HG03469 (cell line): ENCODE measurements around the gene C7orf57.
"Not testable (repeated sequence)": the region's sequence is repeated elsewhere in the genome, so short reads cannot be mapped to it uniquely, and the experiment has no call there.

Experiments used
- ATAC-seq: cut with Tn5 transposase; IDR thresholded peaks from one replicate; pipeline ENCODE4 v1.9.1; 2021; ENCODE audit warnings: mild to moderate bottlenecking, moderate library complexity, moderate number of reproducible peaks; ENCODE audit not compliant: unreplicated experiment

Gene C7orf57

GRCh38 chr7:48035301-48035966, at the start of gene C7orf57:
C7orf57 (plus strand) TSS chr7:48035543; CDS start chr7:48036309, 766 bp downstream.
- ATAC-seq, result peak; percentile 98

- ATAC-seq, result peak; percentile 34
These were observed 46.6 kb upstream of the C7orf57 start for GRCh38 chr7:47988496-47989386.

- not testable (repeated sequence) for ATAC-seq
These were observed 45.5 kb upstream of the C7orf57 start for GRCh38 chr7:47989607-47990400.

GRCh38 chr7:47990592-47990991, 44.8 kb upstream of the C7orf57 start:
- ATAC-seq, result no peak

- no peak for ATAC-seq
These were observed 44.1 kb upstream of the C7orf57 start for GRCh38 chr7:47991270-47991669.

- ATAC-seq, result peak; percentile 92
These were observed 43.5 kb upstream of the C7orf57 start for GRCh38 chr7:47991741-47992311.

GRCh38 chr7:47992446-47992845, 42.9 kb upstream of the C7orf57 start:
- no peak for ATAC-seq

GRCh38 chr7:47999413-47999812, 35.9 kb upstream of the C7orf57 start:
- no peak for ATAC-seq

- ATAC-seq, result not testable (repeated sequence)
These were observed 35.2 kb upstream of the C7orf57 start for GRCh38 chr7:48000164-48000563.

- no peak for ATAC-seq
These were observed 31.3 kb upstream of the C7orf57 start for GRCh38 chr7:48004032-48004431.

GRCh38 chr7:48004638-48005037, 30.7 kb upstream of the C7orf57 start:
- no peak for ATAC-seq

- ATAC-seq, result no peak
These were observed 28.5 kb upstream of the C7orf57 start for GRCh38 chr7:48006866-48007265.

- no peak for ATAC-seq
These were observed 26.1 kb upstream of the C7orf57 start for GRCh38 chr7:48009257-48009656.

GRCh38 chr7:48009954-48010353, 25.4 kb upstream of the C7orf57 start:
- no peak for ATAC-seq

- ATAC-seq, result no peak
These were observed 24.0 kb upstream of the C7orf57 start for GRCh38 chr7:48011323-48011722.

- ATAC-seq, result no peak
These were observed 23.4 kb upstream of the C7orf57 start for GRCh38 chr7:48011951-48012350.

- ATAC-seq, result no peak
These were observed 18.7 kb upstream of the C7orf57 start for GRCh38 chr7:48016641-48017040.

GRCh38 chr7:48017674-48018073, 17.7 kb upstream of the C7orf57 start:
- ATAC-seq, result no peak

- ATAC-seq, result no peak
These were observed 9.7 kb upstream of the C7orf57 start for GRCh38 chr7:48025624-48026023.

- ATAC-seq, result no peak
These were observed 6.4 kb upstream of the C7orf57 start, which contains the start of gene SUN3 for GRCh38 chr7:48028938-48029337. SUN3 (minus strand) TSS chr7:48029107; CDS start chr7:48028938, 169 bp downstream.

- no peak for ATAC-seq
These were observed 4.2 kb upstream of the C7orf57 start for GRCh38 chr7:48031111-48031510.
